ENCODE measurements around the gene EPHA7.

The EPHA7 gene

GRCh38 chr6:93238632-93239031, 180.7 kb downstream of the EPHA7 start:
- DNase-seq, result no peak

- no peak for DNase-seq
Measured at GRCh38 chr6:93235775-93236174, 183.6 kb downstream of the EPHA7 start.

DNA sequence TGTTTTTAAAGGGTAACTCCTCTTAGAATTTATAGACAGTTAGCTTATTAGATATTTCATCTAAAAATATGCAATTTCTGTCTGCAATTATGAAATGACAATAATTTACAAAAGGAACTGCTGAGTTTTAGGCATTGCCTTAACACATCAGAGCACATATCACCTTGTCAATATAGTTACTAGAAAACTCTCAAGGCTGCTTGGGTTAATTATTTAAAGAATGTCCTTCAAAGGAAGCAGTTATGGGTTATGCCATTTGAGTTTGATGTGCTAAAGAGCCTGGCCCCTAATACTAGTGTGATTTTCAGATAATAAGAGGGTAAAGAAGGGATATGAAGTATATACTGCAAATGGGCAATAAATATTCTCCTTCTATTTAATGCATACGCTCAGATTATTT, 192.5 kb downstream of the EPHA7 start:
- DNase-seq, result no peak

DNA sequence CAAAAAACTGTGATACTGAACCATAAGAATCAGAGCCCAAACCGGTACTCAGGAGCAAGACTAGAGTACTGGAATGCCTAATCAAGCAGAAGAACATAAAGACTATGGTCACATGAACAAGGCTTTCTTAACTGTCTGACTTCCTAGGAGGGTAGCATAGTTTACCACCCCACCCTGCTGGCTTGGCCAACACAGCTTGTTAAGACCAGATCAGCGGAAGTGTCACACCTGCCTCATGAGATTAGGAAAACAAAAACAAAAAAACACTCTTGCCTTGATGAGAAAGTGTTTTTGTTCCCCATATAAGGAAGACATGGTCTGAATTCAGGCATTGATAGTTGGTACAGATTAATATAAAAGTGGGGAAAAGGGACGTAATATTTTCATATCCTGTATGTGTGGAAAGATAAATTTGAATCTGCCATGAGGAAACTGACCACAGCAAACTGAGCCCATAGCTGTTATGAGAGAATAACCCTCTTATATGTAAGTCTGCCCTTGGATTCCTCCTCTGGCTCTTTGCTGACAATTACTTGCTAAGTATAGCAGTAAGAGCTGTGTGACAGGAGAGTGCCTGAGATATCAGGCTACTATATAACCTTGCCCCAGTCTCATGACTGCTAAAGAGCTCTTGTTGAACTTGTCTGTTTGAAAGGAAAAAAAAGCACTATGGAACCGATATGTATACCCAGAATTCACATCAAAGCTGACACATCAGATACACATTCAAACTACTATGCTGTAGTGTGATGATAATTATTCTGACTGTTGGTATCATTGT, 197.1 kb downstream of the EPHA7 start:
- no peak for DNase-seq

DNA sequence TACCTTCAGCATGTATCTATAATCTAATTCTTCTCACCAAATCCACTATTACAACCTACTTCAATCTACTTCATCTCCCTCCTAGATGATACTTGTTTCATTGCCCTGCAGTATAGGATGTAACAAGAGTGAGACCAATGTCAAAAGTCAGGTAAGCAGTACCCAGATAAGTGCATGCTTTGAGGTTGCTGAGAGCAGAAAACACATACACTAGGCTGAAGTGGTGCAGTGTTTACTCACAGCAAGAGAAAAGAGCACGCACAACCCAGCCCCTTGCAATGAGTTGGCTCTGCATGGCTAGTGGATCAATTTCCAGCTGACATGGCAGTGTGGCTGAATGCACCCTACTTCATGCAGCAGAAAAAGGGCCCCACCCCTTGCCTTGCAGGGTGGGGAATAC, 199.9 kb downstream of the EPHA7 start:
- DNase-seq, result no peak

DNA sequence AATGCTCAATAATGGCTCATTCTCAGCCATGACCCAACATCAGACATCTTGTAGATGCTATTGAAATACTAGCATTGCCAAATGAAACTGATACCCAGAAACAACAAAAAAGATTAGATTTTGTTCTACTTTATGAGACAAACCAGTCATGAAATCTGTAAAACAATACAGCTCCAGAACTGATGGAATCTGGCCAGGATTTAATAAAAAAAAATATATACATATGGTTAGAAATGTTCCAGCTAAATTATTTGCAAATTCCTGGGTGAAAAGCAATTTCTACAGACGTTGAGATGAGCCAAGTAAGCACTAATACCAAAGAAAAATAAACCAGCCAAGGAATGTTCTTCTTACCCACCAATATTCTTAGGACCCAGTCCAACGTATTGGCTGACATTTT, 201.3 kb downstream of the EPHA7 start:
- DNase-seq, result no peak

DNA sequence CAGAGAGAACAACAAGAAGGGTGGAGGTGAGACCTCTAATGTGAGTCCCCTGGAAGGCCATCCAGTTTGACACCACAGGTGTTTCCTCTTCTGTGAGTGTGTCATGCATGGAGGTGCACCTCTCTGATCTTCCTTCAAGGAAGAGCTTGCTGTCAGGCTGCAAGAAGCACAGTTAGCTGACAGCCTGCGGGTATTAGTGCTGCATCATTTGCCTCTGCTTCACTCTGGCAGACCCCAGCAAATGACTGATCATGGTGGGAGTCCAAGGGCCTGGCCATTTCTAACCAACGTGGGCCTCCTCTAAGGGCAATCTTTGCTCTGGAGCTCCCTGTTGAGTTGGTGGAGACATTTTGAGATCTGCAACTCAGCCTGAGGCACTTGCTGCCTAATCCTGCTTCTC, 206.3 kb downstream of the EPHA7 start:
- DNase-seq, result no peak

GRCh38 chr6:93210908-93211307, 208.5 kb downstream of the EPHA7 start:
- no peak for DNase-seq

DNA sequence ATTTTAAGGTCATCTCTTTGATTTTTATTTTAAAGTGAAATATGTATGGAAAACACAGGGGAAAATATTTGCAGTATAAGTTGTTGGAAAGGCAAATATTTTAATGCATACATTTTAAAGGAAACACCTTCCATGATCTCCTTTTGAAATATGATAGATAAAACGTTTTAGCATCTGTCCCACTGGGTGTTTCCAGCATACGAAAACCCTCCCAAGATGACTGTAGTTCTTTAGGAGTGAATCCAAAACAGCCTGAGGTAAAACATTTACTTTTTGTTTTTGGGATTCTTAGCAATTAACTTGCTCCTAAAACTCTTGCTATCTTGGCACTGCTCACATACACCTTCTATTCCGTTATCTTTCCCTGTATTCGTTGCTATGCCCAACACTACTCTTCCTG, 210.0 kb downstream of the EPHA7 start:
- DNase-seq, result no peak

DNA sequence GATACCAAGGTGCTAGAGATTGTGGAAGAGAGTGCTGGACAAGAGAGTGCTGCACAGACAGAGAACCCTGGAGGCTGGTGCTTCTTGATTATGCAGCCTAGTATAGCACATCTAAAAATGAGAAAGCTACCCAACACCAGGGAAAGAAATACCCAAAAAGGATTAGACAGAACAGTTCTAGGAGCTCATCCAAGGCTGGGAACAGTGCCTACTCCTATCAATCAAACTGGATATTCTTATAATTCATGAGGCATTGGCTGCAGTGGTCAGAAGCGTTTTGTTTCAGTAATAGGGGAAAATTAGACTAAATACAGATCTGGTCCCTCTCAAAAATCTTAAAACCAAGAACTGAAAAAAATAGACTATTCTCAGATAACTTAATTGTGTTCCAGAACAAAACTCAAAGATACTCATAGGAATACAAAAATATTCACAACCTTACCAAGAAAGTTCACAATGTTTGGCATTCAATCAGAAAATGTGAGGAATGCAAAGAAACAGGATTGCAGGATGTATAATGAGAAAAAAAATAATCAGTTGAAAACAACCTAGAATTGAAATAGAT, 222.9 kb downstream of the EPHA7 start:
- no peak for DNase-seq

DNA sequence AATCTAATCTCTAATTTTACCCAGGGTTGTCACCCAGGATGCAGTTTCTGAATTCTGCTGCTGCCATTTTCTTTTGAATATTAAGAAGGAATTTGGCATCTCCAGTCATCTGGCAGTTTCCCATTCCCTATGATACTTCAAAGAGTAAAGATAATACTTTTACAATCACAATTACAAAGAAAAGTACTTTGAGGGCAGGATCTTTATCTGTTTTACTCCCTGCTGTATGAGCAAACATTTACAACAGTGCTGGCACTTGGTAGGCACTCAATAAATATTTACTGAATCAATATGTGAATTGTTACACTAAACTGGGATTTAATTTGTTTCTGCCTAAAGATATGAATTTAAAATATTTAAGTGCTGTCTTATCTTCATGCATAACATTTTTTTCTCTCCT, 224.9 kb downstream of the EPHA7 start:
- DNase-seq, result no peak

- DNase-seq, result no peak
Measured at GRCh38 chr6:93193868-93194267, 225.5 kb downstream of the EPHA7 start.

Measured in GOT3 (cell line).